Loucy (cell line): ENCODE data around the gene XRCC3.

Experiments
- H2AFZ ChIP-seq: fragments of 200-600 bp; sonication (generic); 2 replicates; pipeline ENCODE4 v1.6.0; 2016; ENCODE audit warnings: antibody characterized with exemption, mild to moderate bottlenecking, low read length, moderate library complexity
- H3F3A ChIP-seq: fragments of 200-600 bp; 2 replicates; pipeline ENCODE4 v1.6.0; 2016; ENCODE audit warnings: antibody characterized with exemption, low read depth, mild to moderate bottlenecking
- H3K27me3 ChIP-seq: fragments of 200-600 bp; sonication (generic); 2 replicates; pipeline ENCODE4 v1.6.1; 2014; ENCODE audit warnings: low read length, mild to moderate bottlenecking; ENCODE audit not compliant: insufficient read depth, poor library complexity, severe bottlenecking
- H3K36me3 ChIP-seq: fragments of 200-600 bp; sonication (generic); 2 replicates; pipeline ENCODE4 v1.6.1; 2016; ENCODE audit warnings: low read length; ENCODE audit not compliant: insufficient read depth
- H3K4me1 ChIP-seq: fragments of 200-600 bp; sonication (generic); 2 replicates; pipeline ENCODE4 v1.5.1; 2014; ENCODE audit warnings: low read length, mild to moderate bottlenecking; ENCODE audit not compliant: insufficient read depth, poor library complexity, severe bottlenecking
- H3K4me2 ChIP-seq: fragments of 200-600 bp; sonication (generic); 2 replicates; pipeline ENCODE4 v1.6.0; 2014; ENCODE audit warnings: antibody characterized with exemption, low read length, low read depth, mild to moderate bottlenecking; ENCODE audit not compliant: poor library complexity, severe bottlenecking
- H3K4me3 ChIP-seq: fragments of 200-600 bp; sonication (generic); 2 replicates; pipeline ENCODE4 v1.5.1; 2014; ENCODE audit warnings: low read length, mild to moderate bottlenecking, mixed read lengths; ENCODE audit not compliant: poor library complexity, severe bottlenecking
- H3K79me2 ChIP-seq: fragments of 200-600 bp; sonication (generic); 2 replicates; pipeline ENCODE4 v1.6.1; 2014; ENCODE audit warnings: low read length; ENCODE audit not compliant: insufficient read depth
- H3K9ac ChIP-seq: fragments of 200-600 bp; sonication (generic); 2 replicates; pipeline ENCODE4 v1.6.0; 2014; ENCODE audit warnings: mild to moderate bottlenecking, low read depth, low read length, moderate library complexity; ENCODE audit not compliant: poor library complexity, severe bottlenecking
- H3K9me2 ChIP-seq: fragments of 200-600 bp; sonication (generic); replicated peaks from 2 replicates; pipeline ENCODE4 v1.6.1; 2016; ENCODE audit warnings: low read depth, low read length, mixed read lengths
- H3K9me3 ChIP-seq: fragments of 200-600 bp; sonication (generic); 2 replicates; pipeline ENCODE4 v1.6.1; 2014; ENCODE audit warnings: mild to moderate bottlenecking, antibody characterized with exemption, low read length, low read depth; ENCODE audit not compliant: insufficient read depth
- H4K20me1 ChIP-seq: fragments of 200-600 bp; sonication (generic); 2 replicates; pipeline ENCODE4 v1.6.0; 2014; ENCODE audit warnings: antibody characterized with exemption, low read length, mild to moderate bottlenecking; ENCODE audit not compliant: insufficient read depth, poor library complexity, severe bottlenecking
- EZH2phosphoT487 ChIP-seq: fragments of 200-600 bp; IDR thresholded peaks from 2 replicates; pipeline ENCODE4 v1.6.1; 2018; ENCODE audit warnings: antibody characterized with exemption, mild to moderate bottlenecking, moderate library complexity, borderline replicate concordance
- TF ChIP-seq, protein P1 (sequence below): fragments of 200-600 bp; sonication (generic); conservative IDR thresholded peaks from 2 replicates; pipeline ENCODE4 v1.5.1; 2014; ENCODE audit warnings: mild to moderate bottlenecking, antibody characterized with exemption, low read length

XRCC3 gene

DNA sequence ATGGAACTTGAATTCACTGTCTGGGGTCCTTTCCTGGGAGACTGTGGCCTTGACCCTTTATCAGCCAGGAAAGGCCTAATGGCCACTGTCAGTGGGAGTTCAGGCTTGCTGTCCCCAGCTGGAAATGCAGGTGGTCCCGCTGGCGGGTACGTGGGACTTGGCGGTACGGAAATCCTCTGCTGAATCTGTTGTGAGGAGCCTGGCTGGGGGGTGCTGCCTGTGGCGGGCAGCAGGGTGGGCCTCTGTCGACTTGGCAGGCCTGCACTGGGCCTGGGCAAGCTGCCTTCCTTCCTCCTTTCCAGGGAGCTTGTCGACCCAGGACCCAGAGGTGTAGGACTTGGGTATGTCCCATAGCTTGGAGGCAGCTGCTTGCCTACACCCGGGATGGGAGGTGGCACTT is 26.6 kb upstream of the XRCC3 start:
- no peak for TF ChIP-seq EZH2phosphoT487
- TF ChIP-seq, protein P1, sequence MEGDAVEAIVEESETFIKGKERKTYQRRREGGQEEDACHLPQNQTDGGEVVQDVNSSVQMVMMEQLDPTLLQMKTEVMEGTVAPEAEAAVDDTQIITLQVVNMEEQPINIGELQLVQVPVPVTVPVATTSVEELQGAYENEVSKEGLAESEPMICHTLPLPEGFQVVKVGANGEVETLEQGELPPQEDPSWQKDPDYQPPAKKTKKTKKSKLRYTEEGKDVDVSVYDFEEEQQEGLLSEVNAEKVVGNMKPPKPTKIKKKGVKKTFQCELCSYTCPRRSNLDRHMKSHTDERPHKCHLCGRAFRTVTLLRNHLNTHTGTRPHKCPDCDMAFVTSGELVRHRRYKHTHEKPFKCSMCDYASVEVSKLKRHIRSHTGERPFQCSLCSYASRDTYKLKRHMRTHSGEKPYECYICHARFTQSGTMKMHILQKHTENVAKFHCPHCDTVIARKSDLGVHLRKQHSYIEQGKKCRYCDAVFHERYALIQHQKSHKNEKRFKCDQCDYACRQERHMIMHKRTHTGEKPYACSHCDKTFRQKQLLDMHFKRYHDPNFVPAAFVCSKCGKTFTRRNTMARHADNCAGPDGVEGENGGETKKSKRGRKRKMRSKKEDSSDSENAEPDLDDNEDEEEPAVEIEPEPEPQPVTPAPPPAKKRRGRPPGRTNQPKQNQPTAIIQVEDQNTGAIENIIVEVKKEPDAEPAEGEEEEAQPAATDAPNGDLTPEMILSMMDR = no peak
- Histone ChIP-seq H3K79me2 (no peaks in the 10 kb centered on the region), H3K9me2 (no peaks in the 10 kb centered on the region), H3K9ac (no peak overlapping the region), H3K4me3 (no peak overlapping the region), H3K4me2 (no peak overlapping the region), H3K4me1 (no peaks in the 10 kb centered on the region), H3K9me3 (no peaks in the 10 kb centered on the region), H3K27me3 (no peaks in the 10 kb centered on the region), H2AFZ (no peak overlapping the region), H4K20me1 (no peaks in the 10 kb centered on the region), H3F3A (no peaks in the 10 kb centered on the region), H3K36me3 (no peaks in the 10 kb centered on the region)

DNA sequence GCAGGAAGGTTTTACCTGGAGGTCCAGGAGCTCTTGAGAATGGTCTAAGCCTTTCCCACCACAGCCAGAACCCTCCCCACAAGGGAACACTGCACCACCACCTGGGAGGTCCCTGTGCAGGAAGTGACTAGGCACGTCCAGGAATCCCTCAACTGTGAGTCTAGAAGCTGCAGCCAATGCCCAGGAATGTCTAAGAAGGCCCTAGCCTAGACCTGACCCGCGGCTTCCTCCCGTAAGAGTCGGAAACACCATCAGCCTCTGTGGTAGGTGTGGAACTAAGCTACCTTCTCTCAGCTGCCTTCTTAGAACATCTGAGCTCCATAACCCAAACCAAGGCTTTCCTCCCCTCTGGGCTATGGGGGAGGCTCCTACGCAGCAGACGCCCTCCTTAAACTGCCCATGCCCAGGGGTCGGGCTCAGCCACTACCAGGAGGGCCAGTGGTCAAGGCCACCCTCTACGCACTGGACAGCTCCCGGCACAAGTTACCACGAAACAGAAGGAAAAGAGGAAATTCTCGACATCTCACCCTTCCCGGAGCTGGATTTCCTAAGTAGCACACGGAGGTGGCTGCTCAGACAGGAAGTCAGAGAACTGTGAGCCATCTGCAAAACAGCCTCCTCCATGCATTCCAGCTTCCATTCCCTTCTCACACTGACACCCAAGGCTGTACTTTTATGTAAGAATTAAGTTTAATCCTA is 25.9 kb upstream of the XRCC3 start:
- Histone ChIP-seq H3F3A (no peaks in the 10 kb centered on the region), H3K27me3 (no peaks in the 10 kb centered on the region), H3K9me3 (no peaks in the 10 kb centered on the region), H3K4me1 (no peaks in the 10 kb centered on the region), H3K9ac (no peak overlapping the region), H3K4me3 (no peak overlapping the region), H3K9me2 (no peaks in the 10 kb centered on the region), H3K4me2 (no peak overlapping the region), H2AFZ (no peak overlapping the region), H3K36me3 (no peaks in the 10 kb centered on the region), H3K79me2 (no peaks in the 10 kb centered on the region), H4K20me1 (no peaks in the 10 kb centered on the region)
- TF ChIP-seq, protein P1 = no peak
- no peak for TF ChIP-seq EZH2phosphoT487

DNA sequence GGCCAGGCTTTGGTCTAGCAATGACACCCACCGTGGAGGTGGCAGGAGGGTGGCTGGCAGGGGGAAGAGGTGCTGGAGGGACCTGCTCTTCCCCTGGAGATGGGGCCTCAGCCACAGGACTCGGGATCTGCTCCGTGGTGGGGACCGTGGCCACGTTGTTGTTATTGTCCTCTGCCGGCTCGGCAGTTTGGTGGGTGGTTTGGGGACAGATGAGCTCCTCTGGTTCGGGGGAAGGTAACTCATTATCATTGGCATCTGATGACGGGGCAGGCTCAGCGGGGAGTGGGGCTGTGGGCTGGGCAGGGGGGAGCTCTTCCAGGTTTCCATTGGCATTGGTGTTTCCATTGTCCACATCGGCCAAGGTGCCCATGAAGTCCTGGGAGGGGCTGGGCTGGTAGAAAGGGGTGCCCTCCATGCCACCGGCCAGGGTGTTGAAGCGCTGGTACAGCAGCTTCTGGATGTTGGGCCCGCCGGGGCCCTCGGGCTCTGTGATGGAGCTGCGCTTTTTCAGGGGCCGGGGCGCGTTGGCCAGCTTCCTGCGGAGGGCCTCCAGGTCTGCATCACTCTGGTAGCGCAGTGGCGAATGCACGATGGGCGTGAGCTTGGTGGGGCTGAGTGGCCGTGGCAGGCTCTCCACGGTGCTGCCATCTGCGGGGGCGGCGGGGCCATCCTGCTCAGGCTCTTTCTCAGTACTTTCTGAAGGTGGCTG is 24.7 kb upstream of the XRCC3 start:
- no peak overlapping the region for H2AFZ ChIP-seq
- H4K20me1 ChIP-seq = no peaks in the 10 kb centered on the region
- no peak overlapping the region for H3K9ac ChIP-seq
- no peak for TF ChIP-seq EZH2phosphoT487
- TF ChIP-seq, protein P1 = no peak
- no peaks in the 10 kb centered on the region for H3K79me2 ChIP-seq
- H3K4me2 ChIP-seq = no peak overlapping the region
- no peaks in the 10 kb centered on the region for H3K27me3 ChIP-seq
- H3F3A ChIP-seq = no peaks in the 10 kb centered on the region
- H3K36me3 ChIP-seq = no peaks in the 10 kb centered on the region
- H3K4me1 ChIP-seq = no peaks in the 10 kb centered on the region
- no peaks in the 10 kb centered on the region for H3K9me3 ChIP-seq
- H3K9me2 ChIP-seq = no peaks in the 10 kb centered on the region
- no peak overlapping the region for H3K4me3 ChIP-seq
